Measurements from ENCODE around the gene CILP. TPM values are rescaled to one million over a fixed set of nuclear protein-coding genes. Genes with fewer than 3 reads are reported as not detected.

CILP gene
- total and polyA plus RNA-seq, 2 of the 13 experiments (the other 11 are each of a cell fraction or from before 2014, with no cell fraction given): 0.03 TPM; not detected in 1

DNA sequence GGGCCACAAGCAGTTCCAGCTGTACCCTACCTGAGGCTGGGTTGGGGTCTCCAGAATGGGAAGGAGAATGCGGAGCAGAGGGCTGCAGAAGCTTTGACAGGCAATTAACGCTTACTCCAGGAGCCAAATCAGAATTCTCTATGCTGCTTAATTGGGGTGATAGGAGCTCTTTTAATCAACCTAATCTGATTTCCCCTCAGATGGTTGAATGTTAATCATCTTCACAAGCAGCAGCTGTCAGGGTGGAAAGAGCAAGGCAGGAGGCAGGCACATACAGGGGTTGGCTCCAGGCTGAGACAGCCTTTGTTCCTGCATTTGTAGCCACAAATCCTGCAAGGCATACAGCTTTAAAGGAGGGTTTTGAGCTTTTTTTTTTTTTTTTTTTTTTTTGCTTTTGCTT is 2.6 kb downstream of the CILP start (continued):
- TF ChIP-seq SP1 (IDR thresholded peaks at IDR 0.05) (no peak), SP1 (CRISPR knock-in tag; IDR thresholded peaks at IDR 0.05) (no peak), HDAC6 (IDR thresholded peaks at IDR 0.05; ENCODE audit: low read depth, low read length) (no peak)
- TF ChIP-seq, protein P1, sequence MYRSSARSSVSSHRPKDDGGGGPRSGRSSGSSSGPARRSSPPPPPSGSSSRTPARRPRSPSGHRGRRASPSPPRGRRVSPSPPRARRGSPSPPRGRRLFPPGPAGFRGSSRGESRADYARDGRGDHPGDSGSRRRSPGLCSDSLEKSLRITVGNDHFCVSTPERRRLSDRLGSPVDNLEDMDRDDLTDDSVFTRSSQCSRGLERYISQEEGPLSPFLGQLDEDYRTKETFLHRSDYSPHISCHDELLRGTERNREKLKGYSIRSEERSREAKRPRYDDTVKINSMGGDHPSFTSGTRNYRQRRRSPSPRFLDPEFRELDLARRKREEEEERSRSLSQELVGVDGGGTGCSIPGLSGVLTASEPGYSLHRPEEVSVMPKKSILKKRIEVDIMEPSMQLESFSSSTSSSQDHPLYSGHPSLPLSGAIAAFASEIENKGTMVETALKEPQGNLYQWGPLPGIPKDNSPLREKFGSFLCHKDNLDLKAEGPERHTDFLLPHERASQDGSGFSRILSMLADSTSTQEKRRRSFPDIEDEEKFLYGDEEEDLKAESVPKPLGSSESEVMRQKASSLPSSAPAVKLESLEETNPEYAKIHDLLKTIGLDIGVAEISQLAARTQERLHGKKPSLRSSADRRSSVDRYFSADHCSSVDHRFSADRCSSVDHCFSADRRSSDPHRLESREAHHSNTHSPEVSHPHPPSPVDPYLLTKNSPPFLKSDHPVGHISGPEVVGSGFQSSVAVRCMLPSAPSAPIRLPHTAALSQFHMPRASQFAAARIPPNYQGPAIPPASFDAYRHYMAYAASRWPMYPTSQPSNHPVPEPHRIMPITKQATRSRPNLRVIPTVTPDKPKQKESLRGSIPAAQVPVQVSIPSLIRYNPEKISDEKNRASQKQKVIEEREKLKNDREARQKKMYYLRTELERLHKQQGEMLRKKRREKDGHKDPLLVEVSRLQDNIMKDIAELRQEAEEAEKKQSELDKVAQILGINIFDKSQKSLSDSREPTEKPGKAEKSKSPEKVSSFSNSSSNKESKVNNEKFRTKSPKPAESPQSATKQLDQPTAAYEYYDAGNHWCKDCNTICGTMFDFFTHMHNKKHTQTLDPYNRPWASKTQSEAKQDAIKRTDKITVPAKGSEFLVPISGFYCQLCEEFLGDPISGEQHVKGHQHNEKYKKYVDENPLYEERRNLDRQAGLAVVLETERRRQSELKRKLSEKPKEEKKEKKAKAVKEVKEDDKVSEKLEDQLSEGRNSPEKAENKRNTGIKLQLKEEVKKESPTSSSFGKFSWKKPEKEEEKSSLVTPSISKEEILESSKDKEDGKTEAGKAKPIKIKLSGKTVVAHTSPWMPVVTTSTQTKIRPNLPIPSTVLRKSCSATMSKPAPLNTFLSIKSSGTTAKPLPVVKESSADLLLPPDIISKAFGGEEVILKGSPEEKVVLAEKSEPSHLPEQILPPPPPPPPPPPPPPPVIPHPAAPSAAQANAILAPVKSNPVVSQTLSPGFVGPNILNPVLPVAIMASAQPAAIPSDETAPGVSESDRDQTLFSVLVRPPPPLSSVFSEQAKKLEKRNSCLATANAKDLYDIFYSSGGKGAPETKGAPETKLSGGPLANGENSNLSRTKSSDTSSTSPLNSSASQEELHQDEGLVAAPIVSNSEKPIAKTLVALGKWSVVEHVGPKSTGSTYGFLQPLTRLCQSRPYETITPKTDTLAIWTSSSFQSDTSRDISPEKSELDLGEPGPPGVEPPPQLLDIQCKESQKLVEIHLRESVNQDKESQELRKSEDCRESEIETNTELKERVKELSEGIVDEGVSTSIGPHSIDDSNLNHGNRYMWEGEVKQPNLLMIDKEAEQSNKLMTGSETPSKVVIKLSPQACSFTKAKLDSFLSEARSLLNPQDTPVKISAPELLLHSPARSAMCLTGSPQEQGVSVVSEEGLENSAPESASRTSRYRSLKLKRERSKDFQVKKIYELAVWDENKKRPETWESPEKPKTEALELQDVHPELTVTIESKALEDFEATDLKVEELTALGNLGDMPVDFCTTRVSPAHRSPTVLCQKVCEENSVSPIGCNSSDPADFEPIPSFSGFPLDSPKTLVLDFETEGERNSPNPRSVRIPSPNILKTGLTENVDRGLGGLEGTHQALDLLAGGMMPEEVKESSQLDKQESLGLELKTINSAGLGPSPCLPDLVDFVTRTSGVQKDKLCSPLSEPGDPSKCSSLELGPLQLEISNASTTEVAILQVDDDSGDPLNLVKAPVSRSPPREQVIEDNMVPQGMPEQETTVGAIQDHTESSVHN (CRISPR knock-in tag; IDR thresholded peaks at IDR 0.05): no peak
- TF ChIP-seq, protein P2, sequence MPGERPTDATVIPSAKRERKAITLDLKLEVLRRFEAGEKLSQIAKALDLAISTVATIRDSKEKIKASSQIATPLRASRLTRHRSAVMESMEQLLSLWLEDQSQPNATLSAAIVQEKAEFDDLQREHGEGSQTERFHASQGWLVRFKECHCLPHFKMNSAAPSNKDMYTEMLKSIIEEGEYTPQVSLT (CRISPR knock-in tag; IDR thresholded peaks at IDR 0.05; ENCODE audit: borderline replicate concordance, low read depth): no peak
